Endothelial cell of umbilical vein (primary cell): Measurements from ENCODE around the gene P2RX3.

Source experiments
- CTCF ChIP-seq, 2 donors: IDR thresholded peaks; 1 replicate in 1 of 2; 2 replicates in 1 of 2; pipeline ENCODE4 v1.5.1; 2011; ENCODE audit warnings: low read length in 2 of 2, mild to moderate bottlenecking in 2 of 2, moderate library complexity in 2 of 2, control low read depth in 1 of 2, inconsistent platforms in 1 of 2, low read depth in 1 of 2; ENCODE audit not compliant: insufficient read depth in 1 of 2; ENCODE audit errors: extremely low read depth in 1 of 2
- EZH2 ChIP-seq: IDR thresholded peaks from 2 replicates; pipeline ENCODE4 v1.6.1; 2012; ENCODE audit warnings: borderline replicate concordance, low read depth, mild to moderate bottlenecking, moderate library complexity, low read length, inconsistent platforms; ENCODE audit not compliant: severe bottlenecking
- MAX ChIP-seq: IDR thresholded peaks from 2 replicates; pipeline ENCODE4 v1.6.1; 2011; ENCODE audit not compliant: insufficient read depth, insufficient read length
- POLR2A ChIP-seq: IDR thresholded peaks from 2 replicates; pipeline ENCODE4 v1.6.1; 2012; ENCODE audit warnings: low read depth, mild to moderate bottlenecking, control low read depth, low read length

- no peak for TF ChIP-seq CTCF (IDR thresholded peaks at IDR 0.05; ENCODE audit: extremely low read depth in 1 of 2, insufficient read depth in 1 of 2, low read depth in 1 of 2, low read length in 2 of 2)
- TF ChIP-seq POLR2A = no peak
- no peak for TF ChIP-seq EZH2
- no peak for TF ChIP-seq MAX
These were observed 64.2 kb downstream of the P2RX3 start for GRCh38 chr11:57402188-57403002.
